Activated T-helper 17 cell treated with anti-CD3 and anti-CD28 coated beads, Interleukin-2, amount 50 U/mL, for 72 hours (primary cell): Measurements from ENCODE around the gene LIM2. TPM values are rescaled to one million over a fixed set of nuclear protein-coding genes. Genes with fewer than 3 reads are reported as not detected.

ENCODE experiments used
- total RNA-seq, 2 donors: library from RNA; stranded (reverse); gene quantifications; one replicate each; pipeline ENCODE4 v1.2.3, GENCODE V29; 2022

Gene LIM2
- total RNA-seq, 2 donors from 2014 or later: 0.40 TPM; not detected in 1

Other genes with a start within 250 kb of the LIM2 start
- gene SIGLEC7, start 245.7 kb downstream of the LIM2 start, total RNA-seq: not detected
- 1 to 10 TPM in 1 of 2 donors, not detected in 1; 1.2 TPM for gene CD33, start 162.9 kb downstream of the LIM2 start, total RNA-seq
- gene SIGLECL1, start 136.9 kb downstream of the LIM2 start, total RNA-seq: under 1 TPM in 1 of 2 donors, not detected in 1; 0.30 TPM
- under 1 TPM; 0.09 to 0.32 TPM for gene IGLON5, start 76.3 kb downstream of the LIM2 start, total RNA-seq
- 1 to 10 TPM; 1.2 to 5.2 TPM for gene VSIG10L, start 45.8 kb downstream of the LIM2 start, total RNA-seq
- 100 to 1,000 TPM in 1 of 2 donors, 10 to 100 TPM in 1; 67.0 to 101 TPM for gene ETFB, start 21.6 kb downstream of the LIM2 start, total RNA-seq
- 1 to 10 TPM in 1 of 2 donors, under 1 TPM in 1; 0.37 to 1.5 TPM for gene CLDND2, start 19.0 kb downstream of the LIM2 start, total RNA-seq
- 10 to 100 TPM; 15.2 to 19.8 TPM for gene NKG7, start 15.3 kb downstream of the LIM2 start, total RNA-seq
- not detected for gene C19orf84, start 2.6 kb upstream of the LIM2 start, total RNA-seq
- gene SIGLEC10, start 29.7 kb upstream of the LIM2 start, total RNA-seq: under 1 TPM; 0.19 to 0.26 TPM
- gene SIGLEC8, start 70.5 kb upstream of the LIM2 start, total RNA-seq: not detected
- not detected for gene CEACAM18, start 90.6 kb upstream of the LIM2 start, total RNA-seq
- gene SIGLEC12, start 113.8 kb upstream of the LIM2 start, total RNA-seq: under 1 TPM; 0.22 to 0.34 TPM
- gene SIGLEC6, start 143.7 kb upstream of the LIM2 start, total RNA-seq: not detected
- 10 to 100 TPM in 1 of 2 donors, 1 to 10 TPM in 1; 8.0 to 16.9 TPM for gene ZNF175, start 183.3 kb upstream of the LIM2 start, total RNA-seq
- gene SIGLEC5, start 242.4 kb upstream of the LIM2 start, total RNA-seq: not detected